HAP-1 (cell line): ENCODE measurements around the gene BATF2.
A peak's percentile ranks its signal among the peaks of the same experiment; 100 is the strongest.

Experiments
- DNase-seq, 2 experiments: peaks; one replicate each; pipeline ENCODE4 v3.0.0-alpha.2; 2016 to 2020; ENCODE audit warnings: low spot score in 2 of 2
- H3K27me3 ChIP-seq: fragments of 250-450 bp; sonication (Bioruptor Pico); 2 replicates; pipeline ENCODE4 v1.5.1; 2020; ENCODE audit warnings: low read depth, mild to moderate bottlenecking, moderate library complexity
- H3K36me3 ChIP-seq: fragments of 250-450 bp; sonication (Bioruptor Pico); replicated peaks from 2 replicates; pipeline ENCODE4 v1.5.1; 2020; ENCODE audit warnings: mild to moderate bottlenecking
- H3K4me1 ChIP-seq: fragments of 250-450 bp; sonication (Bioruptor Pico); 2 replicates; pipeline ENCODE4 v1.5.1; 2020; ENCODE audit warnings: mild to moderate bottlenecking
- H3K4me3 ChIP-seq: fragments of 250-450 bp; sonication (Bioruptor Pico); 2 replicates; pipeline ENCODE4 v1.5.1; 2020; ENCODE audit warnings: mild to moderate bottlenecking, moderate library complexity
- H3K9me3 ChIP-seq: fragments of 250-450 bp; sonication (Bioruptor Pico); 2 replicates; pipeline ENCODE4 v1.5.1; 2020; ENCODE audit warnings: mild to moderate bottlenecking, moderate library complexity
- in situ Hi-C: fragments of 300-500 bp; cut with MboI; formaldehyde crosslinking; loops from 3 replicates; pipeline ENCODE4 v1.14.3; 2020; ENCODE audit warnings: low sequenced_read_pairs, inconsistent platforms, mixed read lengths

BATF2 gene, protein sequence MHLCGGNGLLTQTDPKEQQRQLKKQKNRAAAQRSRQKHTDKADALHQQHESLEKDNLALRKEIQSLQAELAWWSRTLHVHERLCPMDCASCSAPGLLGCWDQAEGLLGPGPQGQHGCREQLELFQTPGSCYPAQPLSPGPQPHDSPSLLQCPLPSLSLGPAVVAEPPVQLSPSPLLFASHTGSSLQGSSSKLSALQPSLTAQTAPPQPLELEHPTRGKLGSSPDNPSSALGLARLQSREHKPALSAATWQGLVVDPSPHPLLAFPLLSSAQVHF

DNA sequence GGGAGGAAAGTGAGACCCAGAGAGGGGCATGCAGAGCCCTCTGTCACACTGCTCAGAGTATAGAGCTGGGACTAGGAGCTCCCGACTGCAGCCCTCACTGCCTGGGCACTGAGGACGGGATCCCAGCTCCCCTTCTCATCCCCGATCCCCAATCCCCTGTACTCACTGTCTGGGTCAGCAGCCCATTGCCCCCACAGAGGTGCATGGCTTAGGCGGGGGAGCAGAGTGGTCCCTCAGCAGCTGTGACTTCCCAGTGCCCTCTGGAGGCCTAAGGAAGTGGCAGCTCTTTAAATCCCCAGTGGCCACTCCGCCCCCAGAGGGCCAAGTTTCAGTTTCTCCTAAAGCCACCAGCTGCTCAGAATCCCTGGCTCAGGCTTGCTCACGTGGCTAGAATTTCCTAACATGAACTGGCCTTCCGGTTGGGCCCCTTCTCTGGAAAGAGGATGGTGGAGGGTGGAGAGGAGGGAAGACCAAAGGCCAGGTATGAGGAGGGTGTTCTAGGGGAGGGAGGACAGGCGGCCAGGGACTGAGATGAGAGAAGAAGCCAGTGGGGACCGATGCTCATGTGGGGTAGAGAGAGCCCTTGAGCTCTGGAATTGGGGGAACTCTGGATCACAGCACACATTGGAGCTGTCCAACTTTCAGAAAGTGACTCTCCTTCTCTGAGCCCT lies at the start of gene BATF2:
Gene BATF2, minus strand, starts transcription at position 262 of the 671 bp plus-strand sequence. Its CDS starts 57 bp downstream, at position 205.
- Histone ChIP-seq H3K9me3 (no peaks in the 10 kb centered on the region), H3K36me3 (no peaks in the 10 kb centered on the region), H3K27me3 (0 out of 2 replicates have a peak, but pooled peaks cover 3% of the 10 kb centered on the region), H3K4me3 (no peak within 1 kb of the TSS), H3K4me1 (peaks cover 6% of the 10 kb centered on the region; the same call in 1 of the 2 replicates)
- in situ Hi-C loops = no loop called here
- DNase-seq = peak; percentile 41 to 67

DNA sequence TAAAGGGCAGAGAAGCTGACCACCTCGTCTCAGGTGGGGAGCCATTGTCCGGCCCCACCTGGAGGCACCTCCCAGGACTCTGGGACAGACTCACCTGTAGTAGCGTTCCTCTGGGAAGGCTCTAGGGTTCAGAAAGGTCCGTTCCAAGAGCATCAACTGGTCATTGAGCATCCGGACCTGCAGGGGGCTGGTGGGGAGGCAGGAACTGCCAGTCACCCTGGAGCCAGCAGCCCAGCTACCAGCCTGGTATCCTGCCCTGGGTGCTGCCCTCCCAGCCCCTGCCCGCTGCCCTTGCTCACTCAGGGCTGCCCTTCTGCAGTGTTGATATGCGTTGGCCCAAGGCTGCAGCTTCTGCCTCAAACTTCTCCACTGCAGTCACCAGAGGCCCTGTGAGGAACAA lies 49.0 kb upstream of the BATF2 start:
- Histone ChIP-seq H3K9me3 (no peaks in the 10 kb centered on the region), H3K4me1 (peaks cover 9% of the 10 kb centered on the region), H3K27me3 (no peaks in the 10 kb centered on the region), H3K4me3 (no peak overlapping the region), H3K36me3 (peaks cover 20% of the 10 kb centered on the region)
- no peak for DNase-seq
- in situ Hi-C loops = no loop called here

GRCh38 chr11:65045061-65045460 lies 48.3 kb upstream of the BATF2 start:
- H3K9me3 ChIP-seq = no peaks in the 10 kb centered on the region
- no peak for DNase-seq
- peaks cover 20% of the 10 kb centered on the region for H3K36me3 ChIP-seq
- no peak overlapping the region for H3K4me3 ChIP-seq
- peaks cover 13% of the 10 kb centered on the region for H3K4me1 ChIP-seq
- in situ Hi-C loops = no loop called here
- no peaks in the 10 kb centered on the region for H3K27me3 ChIP-seq

DNA sequence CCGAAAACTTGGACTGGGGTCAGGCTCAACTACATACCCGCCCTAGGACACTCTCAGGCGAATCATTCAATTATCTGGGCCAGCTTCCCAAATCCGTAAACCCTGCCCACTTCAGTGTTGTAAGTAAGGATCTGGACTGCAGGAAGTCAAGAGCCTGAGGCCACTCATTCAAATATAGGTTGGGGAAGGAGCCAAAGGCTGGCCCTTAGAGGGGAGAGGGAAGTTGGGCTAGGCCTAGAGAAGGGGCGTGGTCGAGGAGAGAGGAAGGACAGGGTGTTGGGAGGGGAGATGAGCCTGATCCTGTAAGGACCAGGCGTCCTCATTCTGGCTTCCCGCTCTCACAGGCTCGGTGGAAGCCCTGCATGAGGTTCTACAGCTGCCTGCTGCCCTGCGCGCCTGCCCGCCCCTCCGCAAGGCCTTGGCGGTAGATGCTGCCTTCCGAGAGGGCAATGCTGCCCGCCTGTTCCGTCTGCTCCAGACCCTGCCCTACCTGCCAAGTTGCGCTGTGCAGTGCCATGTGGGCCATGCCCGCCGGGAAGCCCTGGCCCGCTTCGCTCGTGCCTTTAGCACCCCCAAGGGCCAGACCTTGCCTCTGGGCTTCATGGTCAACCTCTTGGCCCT lies 47.2 kb upstream of the BATF2 start:
- Histone ChIP-seq H3K4me3 (no peak overlapping the region), H3K4me1 (peaks cover 13% of the 10 kb centered on the region), H3K9me3 (no peaks in the 10 kb centered on the region), H3K27me3 (no peaks in the 10 kb centered on the region), H3K36me3 (peaks cover 20% of the 10 kb centered on the region)
- in situ Hi-C loops = no loop called here
- DNase-seq = no peak

- Histone ChIP-seq H3K36me3 (peaks cover 20% of the 10 kb centered on the region), H3K4me1 (peaks cover 13% of the 10 kb centered on the region), H3K4me3 (peak overlapping the region; percentile 55; the same call in 1 of the 2 replicates), H3K9me3 (no peaks in the 10 kb centered on the region), H3K27me3 (no peaks in the 10 kb centered on the region)
- no peak for DNase-seq
- in situ Hi-C loops = no loop called here
These were observed 46.1 kb upstream of the BATF2 start for GRCh38 chr11:65042891-65043290.

GRCh38 chr11:65040847-65041622 lies 44.3 kb upstream of the BATF2 start, which contains the start of gene SAC3D1:
Gene SAC3D1, plus strand, starts transcription at chr11:65041210. Its CDS starts 83 bp downstream, at chr11:65041293.
- peak; percentile 98 for DNase-seq
- in situ Hi-C loops = no loop called here
- peaks cover 13% of the 10 kb centered on the region for H3K4me1 ChIP-seq
- H3K36me3 ChIP-seq = peaks cover 20% of the 10 kb centered on the region
- no peaks in the 10 kb centered on the region for H3K27me3 ChIP-seq
- H3K4me3 ChIP-seq = peak within 1 kb of the TSS; percentile 55
- H3K9me3 ChIP-seq = no peaks in the 10 kb centered on the region

GRCh38 chr11:65040520-65040846 lies 43.7 kb upstream of the BATF2 start:
- peaks cover 20% of the 10 kb centered on the region for H3K36me3 ChIP-seq
- H3K27me3 ChIP-seq = no peaks in the 10 kb centered on the region
- in situ Hi-C loops = no loop called here
- peaks cover 13% of the 10 kb centered on the region for H3K4me1 ChIP-seq
- no peak for DNase-seq
- H3K9me3 ChIP-seq = no peaks in the 10 kb centered on the region
- H3K4me3 ChIP-seq = peak overlapping the region; percentile 55

- H3K4me3 ChIP-seq = no peak overlapping the region
- in situ Hi-C loops = no loop called here
- no peak for DNase-seq
- no peaks in the 10 kb centered on the region for H3K36me3 ChIP-seq
- no peaks in the 10 kb centered on the region for H3K27me3 ChIP-seq
- H3K4me1 ChIP-seq = peaks cover 4% of the 10 kb centered on the region; the same call in 1 of the 2 replicates
- no peaks in the 10 kb centered on the region for H3K9me3 ChIP-seq
These were observed 40.2 kb upstream of the BATF2 start for GRCh38 chr11:65036931-65037330.

DNA sequence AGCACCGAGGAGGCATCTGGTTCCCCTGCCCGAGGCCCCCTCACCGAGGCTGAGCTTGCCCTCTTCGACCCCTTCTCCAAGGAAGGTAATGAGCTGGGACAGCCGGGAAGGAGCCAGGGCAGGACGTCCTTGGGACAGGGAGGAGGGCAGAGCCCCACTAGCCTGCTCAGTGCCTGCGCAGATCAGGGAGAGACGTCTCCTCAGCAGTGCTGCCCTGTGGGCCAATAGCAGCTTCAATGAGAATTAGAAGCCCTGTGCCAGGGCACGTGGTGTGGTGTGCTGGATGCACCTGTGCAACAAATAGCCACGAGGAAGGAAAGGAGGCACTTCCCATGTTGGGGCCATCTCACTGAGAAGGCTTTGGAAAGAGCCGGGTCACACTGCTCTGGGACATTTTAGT lies 38.8 kb upstream of the BATF2 start:
- Histone ChIP-seq H3K4me1 (peaks cover 4% of the 10 kb centered on the region; the same call in 1 of the 2 replicates), H3K4me3 (no peak overlapping the region), H3K27me3 (no peaks in the 10 kb centered on the region), H3K9me3 (no peaks in the 10 kb centered on the region), H3K36me3 (no peaks in the 10 kb centered on the region)
- DNase-seq = no peak
- in situ Hi-C loops = no loop called here

- Histone ChIP-seq H3K4me3 (no peak overlapping the region), H3K27me3 (no peaks in the 10 kb centered on the region), H3K4me1 (no peaks in the 10 kb centered on the region), H3K9me3 (no peaks in the 10 kb centered on the region), H3K36me3 (no peaks in the 10 kb centered on the region)
- DNase-seq = no peak
- in situ Hi-C loops = no loop called here
These were observed 37.7 kb upstream of the BATF2 start for GRCh38 chr11:65034423-65034822.

GRCh38 chr11:65032216-65032615 lies 35.4 kb upstream of the BATF2 start:
- in situ Hi-C loops = no loop called here
- H3K27me3 ChIP-seq = no peaks in the 10 kb centered on the region

DNA sequence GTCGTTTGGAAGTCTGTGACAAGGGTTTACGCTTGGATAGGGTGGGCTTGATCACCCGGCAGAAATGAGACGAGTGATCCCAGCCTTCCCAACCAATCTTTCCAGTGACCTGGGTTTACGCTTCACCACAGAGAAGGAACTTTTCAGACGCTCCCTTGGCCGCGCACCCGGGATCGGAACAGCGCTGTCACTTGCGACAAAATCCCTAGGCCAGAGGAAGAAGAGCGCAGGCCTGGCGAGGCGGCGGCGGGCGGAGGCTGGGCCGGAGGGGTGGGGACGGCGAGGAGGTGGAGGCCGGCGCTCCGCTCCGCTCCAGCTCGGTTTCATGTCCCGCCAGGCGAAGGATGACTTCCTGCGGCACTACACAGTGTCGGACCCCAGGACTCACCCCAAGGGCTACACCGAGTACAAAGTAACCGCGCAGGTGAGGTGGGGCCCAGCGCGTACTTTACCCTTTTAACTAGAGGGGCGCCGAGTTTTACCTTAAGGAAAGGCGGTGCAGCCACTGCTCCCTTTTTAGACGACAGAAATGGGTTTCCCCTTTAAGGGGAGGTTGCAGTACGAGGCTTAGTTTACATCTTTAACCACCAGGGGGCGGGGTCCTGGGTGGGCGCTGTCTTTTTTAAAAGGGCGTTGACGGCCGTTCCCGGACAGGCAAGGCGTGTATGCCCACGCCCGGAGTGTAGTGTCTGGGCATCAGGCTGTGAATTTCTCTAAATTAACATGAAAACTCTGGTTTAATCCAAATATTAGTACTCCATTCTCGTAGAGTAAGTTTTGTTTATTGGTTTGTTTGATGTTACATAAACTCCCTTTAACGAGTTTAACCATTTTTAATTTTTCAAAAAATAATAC lies 30.7 kb upstream of the BATF2 start, which contains the start of gene SNX15:
Gene SNX15, plus strand, starts transcription at position 227 of the 855 bp plus-strand sequence. Its CDS starts 99 bp downstream, at position 326.
- H3K9me3 ChIP-seq = no peaks in the 10 kb centered on the region
- H3K27me3 ChIP-seq = no peaks in the 10 kb centered on the region
- H3K4me3 ChIP-seq = peak within 1 kb of the TSS; percentile 38
- H3K36me3 ChIP-seq = no peaks in the 10 kb centered on the region
- peaks cover 7% of the 10 kb centered on the region for H3K4me1 ChIP-seq
- DNase-seq = peak; percentile 95 to 97
- in situ Hi-C loops = no loop called here

More at GRCh38 chr11:65032216-65032615, 35.4 kb upstream of the BATF2 start:
- H3K4me3 ChIP-seq = no peak overlapping the region
- no peaks in the 10 kb centered on the region for H3K9me3 ChIP-seq
- peaks cover 3% of the 10 kb centered on the region; the same call in 1 of the 2 replicates for H3K4me1 ChIP-seq
- DNase-seq = no peak
- H3K36me3 ChIP-seq = no peaks in the 10 kb centered on the region

GRCh38 chr11:65026810-65027209 lies 30.0 kb upstream of the BATF2 start:
- in situ Hi-C loops = no loop called here
- no peaks in the 10 kb centered on the region for H3K27me3 ChIP-seq
- H3K9me3 ChIP-seq = no peaks in the 10 kb centered on the region
- H3K4me3 ChIP-seq = peak overlapping the region; percentile 38
- H3K4me1 ChIP-seq = peaks cover 7% of the 10 kb centered on the region
- H3K36me3 ChIP-seq = no peaks in the 10 kb centered on the region; the same call in 1 of the 2 replicates
- DNase-seq = no peak
